GM10266 (cell line): ENCODE measurements around the gene SLC9A8.
A peak's percentile ranks its signal among the peaks of the same experiment; 100 is the strongest.

Experiments
- DNase-seq: peaks from one replicate; pipeline ENCODE4 v3.0.0; 2012; ENCODE audit errors: extremely low spot score
- CTCF ChIP-seq: IDR thresholded peaks from 2 replicates; pipeline ENCODE4 v1.5.1; 2012; ENCODE audit warnings: mild to moderate bottlenecking, low read depth; ENCODE audit not compliant: control insufficient read depth, insufficient read depth; ENCODE audit errors: missing control alignments

Gene SLC9A8

GRCh38 chr20:49784291-49784690, 28.3 kb upstream of the SLC9A8 start:
- DNase-seq = no peak

GRCh38 chr20:49785149-49785851, 27.3 kb upstream of the SLC9A8 start:
- TF ChIP-seq CTCF = no peak
- DNase-seq = no peak

More at GRCh38 chr20:49784291-49784690, 28.3 kb upstream of the SLC9A8 start:
- TF ChIP-seq CTCF = no peak

GRCh38 chr20:49785852-49786175, 26.8 kb upstream of the SLC9A8 start:
- no peak for TF ChIP-seq CTCF
- DNase-seq = peak; percentile 50

- no peak for DNase-seq
- no peak for TF ChIP-seq CTCF
Measured at GRCh38 chr20:49786196-49786595, 26.4 kb upstream of the SLC9A8 start.

GRCh38 chr20:49786668-49787370, 25.8 kb upstream of the SLC9A8 start:
- no peak for TF ChIP-seq CTCF
- no peak for DNase-seq

- no peak for DNase-seq
- TF ChIP-seq CTCF = no peak
Measured at GRCh38 chr20:49787371-49788357, 25.0 kb upstream of the SLC9A8 start.
